Measurements from ENCODE around the gene ZCCHC14. TPM values are rescaled to one million over a fixed set of nuclear protein-coding genes. Genes with fewer than 3 reads are reported as not detected.

ZCCHC14 gene
- total RNA-seq, 2 experiments from 2014 or later = 16.4 to 18.3 TPM

GRCh38 chr16:87457709-87458423 lies 35.0 kb downstream of the ZCCHC14 start:
- H3K27ac Mint-ChIP-seq = peak overlapping the region; percentile 64
- TF ChIP-seq, protein P1, sequence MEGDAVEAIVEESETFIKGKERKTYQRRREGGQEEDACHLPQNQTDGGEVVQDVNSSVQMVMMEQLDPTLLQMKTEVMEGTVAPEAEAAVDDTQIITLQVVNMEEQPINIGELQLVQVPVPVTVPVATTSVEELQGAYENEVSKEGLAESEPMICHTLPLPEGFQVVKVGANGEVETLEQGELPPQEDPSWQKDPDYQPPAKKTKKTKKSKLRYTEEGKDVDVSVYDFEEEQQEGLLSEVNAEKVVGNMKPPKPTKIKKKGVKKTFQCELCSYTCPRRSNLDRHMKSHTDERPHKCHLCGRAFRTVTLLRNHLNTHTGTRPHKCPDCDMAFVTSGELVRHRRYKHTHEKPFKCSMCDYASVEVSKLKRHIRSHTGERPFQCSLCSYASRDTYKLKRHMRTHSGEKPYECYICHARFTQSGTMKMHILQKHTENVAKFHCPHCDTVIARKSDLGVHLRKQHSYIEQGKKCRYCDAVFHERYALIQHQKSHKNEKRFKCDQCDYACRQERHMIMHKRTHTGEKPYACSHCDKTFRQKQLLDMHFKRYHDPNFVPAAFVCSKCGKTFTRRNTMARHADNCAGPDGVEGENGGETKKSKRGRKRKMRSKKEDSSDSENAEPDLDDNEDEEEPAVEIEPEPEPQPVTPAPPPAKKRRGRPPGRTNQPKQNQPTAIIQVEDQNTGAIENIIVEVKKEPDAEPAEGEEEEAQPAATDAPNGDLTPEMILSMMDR (IDR thresholded peaks at IDR 0.05) = no peak
- Histone ChIP-seq H3K9me3 (ENCODE audit: control insufficient read depth in 1 of 2, insufficient read depth in 1 of 2, low read length in 2 of 2) (no peaks in the 10 kb centered on the region), H3K4me1 (ENCODE audit: insufficient read depth, low read length) (peaks cover 17% of the 10 kb centered on the region), H3K27me3 (ENCODE audit: control insufficient read depth in 1 of 2, insufficient read depth in 2 of 2, low read length in 2 of 2) (no peaks in the 10 kb centered on the region), H3K4me3 (ENCODE audit: low read length) (no peak overlapping the region), H3K27ac (ENCODE audit: low read depth in 1 of 2, low read length in 2 of 2) (no peak overlapping the region), H3K36me3 (ENCODE audit: insufficient read depth, low read length) (peaks cover 17% of the 10 kb centered on the region)
- no peaks in the 10 kb centered on the region for H3K27me3 Mint-ChIP-seq
- no peak overlapping the region for H3K4me3 Mint-ChIP-seq
- CTCF ChIA-PET = no interaction called here
- peak in 2 of 14 experiments; percentile 22 to 41 for DNase-seq
- no peak for ATAC-seq (ENCODE audit: poor library complexity)
- intact Hi-C loops (cut with DNase I, micrococcal nuclease) = no loop called here
- peaks cover 62% of the 10 kb centered on the region for H3K36me3 Mint-ChIP-seq (ENCODE audit: low read depth)
- no peaks in the 10 kb centered on the region for H3K9me3 Mint-ChIP-seq
- POLR2A ChIA-PET = no interaction called here
- H3K4me1 Mint-ChIP-seq (ENCODE audit: low read depth) = peaks cover 18% of the 10 kb centered on the region

- no peaks in the 10 kb centered on the region for H3K9me3 Mint-ChIP-seq
- peak overlapping the region; percentile 64 for H3K27ac Mint-ChIP-seq
- Histone ChIP-seq H3K4me1 (ENCODE audit: insufficient read depth, low read length) (peaks cover 16% of the 10 kb centered on the region), H3K27ac (ENCODE audit: low read depth in 1 of 2, low read length in 2 of 2) (no peak overlapping the region), H3K9me3 (ENCODE audit: control insufficient read depth in 1 of 2, insufficient read depth in 1 of 2, low read length in 2 of 2) (no peaks in the 10 kb centered on the region), H3K27me3 (ENCODE audit: control insufficient read depth in 1 of 2, insufficient read depth in 2 of 2, low read length in 2 of 2) (no peaks in the 10 kb centered on the region), H3K4me3 (ENCODE audit: low read length) (no peak overlapping the region), H3K36me3 (ENCODE audit: insufficient read depth, low read length) (peaks cover 23% of the 10 kb centered on the region)
- H3K27me3 Mint-ChIP-seq = no peaks in the 10 kb centered on the region
- no peak for ATAC-seq (ENCODE audit: poor library complexity)
- ChIA-PET POLR2A (no interaction called here), CTCF (interaction anchor here (0.6 kb wide), 1 partner anchor 178 kb away, joined by 3 read pairs; no protein-coding TSS in a partner anchor)
- peaks cover 15% of the 10 kb centered on the region for H3K4me1 Mint-ChIP-seq (ENCODE audit: low read depth)
- no peak overlapping the region for H3K4me3 Mint-ChIP-seq
- TF ChIP-seq, protein P1 (IDR thresholded peaks at IDR 0.05) = no peak
- intact Hi-C loops (cut with DNase I, micrococcal nuclease) = no loop called here
- DNase-seq = no peak
- H3K36me3 Mint-ChIP-seq (ENCODE audit: low read depth) = peaks cover 69% of the 10 kb centered on the region
Observed at GRCh38 chr16:87457061-87457611, 35.7 kb downstream of the ZCCHC14 start.

DNA sequence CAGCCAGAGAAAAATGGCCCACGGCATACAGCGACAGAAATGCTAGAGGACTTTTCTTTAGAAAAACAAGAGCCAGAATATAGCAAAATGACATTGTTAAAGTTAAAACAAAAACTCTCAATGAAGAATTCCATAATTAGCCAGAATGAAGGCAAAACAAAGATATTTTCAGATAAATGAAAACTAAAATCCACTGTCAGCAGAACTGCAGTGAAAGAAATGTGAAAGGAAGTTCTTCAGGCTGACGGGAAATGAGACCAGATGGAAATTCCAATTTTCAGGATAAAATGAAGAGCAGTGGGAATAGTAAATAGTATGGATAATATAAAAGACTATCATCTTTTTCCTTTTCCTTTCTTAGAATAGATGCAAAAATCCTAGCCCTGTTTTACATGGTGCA lies 38.4 kb downstream of the ZCCHC14 start:
- ChIA-PET POLR2A (no interaction called here), CTCF (no interaction called here)
- no peaks in the 10 kb centered on the region for H3K27me3 ChIP-seq (ENCODE audit: control insufficient read depth in 1 of 2, insufficient read depth in 2 of 2, low read length in 2 of 2)
- no peak overlapping the region for H3K27ac ChIP-seq (ENCODE audit: low read depth in 1 of 2, low read length in 2 of 2)
- H3K36me3 Mint-ChIP-seq (ENCODE audit: low read depth) = peaks cover 69% of the 10 kb centered on the region
- no peaks in the 10 kb centered on the region for H3K9me3 Mint-ChIP-seq
- no peaks in the 10 kb centered on the region for H3K27me3 Mint-ChIP-seq
- H3K27ac Mint-ChIP-seq = no peak overlapping the region
- TF ChIP-seq, protein P1 (IDR thresholded peaks at IDR 0.05) = no peak
- H3K9me3 ChIP-seq (ENCODE audit: control insufficient read depth in 1 of 2, insufficient read depth in 1 of 2, low read length in 2 of 2) = no peaks in the 10 kb centered on the region
- no peak for ATAC-seq (ENCODE audit: poor library complexity)
- no peak for DNase-seq
- intact Hi-C loops (cut with DNase I, micrococcal nuclease) = no loop called here
- H3K4me1 ChIP-seq (ENCODE audit: insufficient read depth, low read length) = peaks cover 9% of the 10 kb centered on the region
- H3K36me3 ChIP-seq (ENCODE audit: insufficient read depth, low read length) = peaks cover 27% of the 10 kb centered on the region
- H3K4me3 ChIP-seq (ENCODE audit: low read length) = no peak overlapping the region
- H3K4me1 Mint-ChIP-seq (ENCODE audit: low read depth) = peaks cover 12% of the 10 kb centered on the region
- no peak overlapping the region for H3K4me3 Mint-ChIP-seq

All from CD4-positive, alpha-beta T cell (primary cell).